Effector CD4-positive, alpha-beta T cell (primary cell): Measurements from ENCODE around the gene RAPGEF6.
"Not testable (repeated sequence)": the region's sequence is repeated elsewhere in the genome, so short reads cannot be mapped to it uniquely, and the experiment has no call there.

Experiments
- DNase-seq: peaks from one replicate; pipeline ENCODE4 v3.0.0-alpha.2; 2020

RAPGEF6 gene

DNA sequence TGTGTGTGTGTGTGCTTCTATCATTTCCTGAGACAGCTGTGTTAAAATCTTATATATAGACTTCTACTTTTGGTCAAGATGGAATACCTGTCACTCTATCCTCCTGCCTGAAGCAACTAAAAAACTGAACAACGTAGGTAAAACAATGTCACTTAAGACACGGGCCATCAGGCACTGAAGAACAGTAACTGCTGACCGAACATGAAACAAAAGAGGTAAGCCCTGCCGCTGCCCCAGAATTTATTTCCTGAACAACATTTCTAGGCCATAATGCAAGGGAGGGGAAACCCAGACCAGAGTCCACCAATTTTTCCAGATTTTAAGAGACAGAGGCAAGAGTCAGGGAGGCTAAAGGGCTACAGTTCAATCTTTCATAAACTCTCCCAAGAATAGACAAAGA is 215.2 kb downstream of the RAPGEF6 start:
- DNase-seq = no peak

DNA sequence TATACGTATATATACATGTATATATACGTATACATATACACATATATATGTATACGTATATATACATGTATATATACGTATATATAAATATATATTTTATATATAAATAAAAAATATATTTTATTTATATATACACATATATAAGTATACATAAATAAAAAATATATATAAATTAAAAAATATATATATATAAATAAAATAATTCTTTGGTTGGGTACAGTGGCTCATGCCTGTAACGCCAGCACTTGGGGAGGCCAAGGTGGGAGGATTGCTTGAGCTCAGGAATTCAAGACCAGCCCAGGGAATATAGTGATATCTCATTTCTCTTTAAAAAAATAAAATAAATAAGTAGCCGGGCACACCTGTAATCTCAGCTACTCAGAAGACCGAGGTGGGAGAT is 216.2 kb downstream of the RAPGEF6 start:
- no peak for DNase-seq

DNA sequence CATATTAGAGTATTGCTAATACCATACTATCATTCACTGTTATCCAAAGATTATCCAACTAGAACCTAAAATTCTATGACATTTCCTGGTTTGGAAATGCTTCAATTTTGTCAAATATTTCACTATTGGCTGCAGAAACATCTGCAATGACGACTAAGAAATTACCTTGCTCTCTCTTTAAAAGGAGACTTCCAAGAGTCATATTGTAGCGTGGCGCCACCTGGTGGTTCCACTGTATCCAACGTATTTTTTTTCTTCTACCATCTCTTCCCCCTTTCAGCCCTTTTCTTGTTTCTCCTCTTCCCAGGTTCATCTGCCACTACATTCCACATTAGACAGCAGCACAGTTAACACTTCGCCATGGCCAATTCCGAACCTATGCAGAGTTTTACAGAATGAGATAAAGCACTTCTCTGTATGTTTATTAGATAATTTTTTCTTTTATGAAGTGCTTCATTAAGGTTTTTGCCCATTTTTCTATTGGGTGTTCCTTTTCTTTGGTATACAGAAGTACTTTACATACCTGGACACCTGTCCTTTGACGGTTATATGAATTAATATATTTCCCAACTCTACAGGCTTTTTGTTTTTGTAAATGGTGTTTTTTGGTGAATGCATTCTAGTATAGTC is 217.7 kb downstream of the RAPGEF6 start:
- peak; percentile 86 for DNase-seq

DNA sequence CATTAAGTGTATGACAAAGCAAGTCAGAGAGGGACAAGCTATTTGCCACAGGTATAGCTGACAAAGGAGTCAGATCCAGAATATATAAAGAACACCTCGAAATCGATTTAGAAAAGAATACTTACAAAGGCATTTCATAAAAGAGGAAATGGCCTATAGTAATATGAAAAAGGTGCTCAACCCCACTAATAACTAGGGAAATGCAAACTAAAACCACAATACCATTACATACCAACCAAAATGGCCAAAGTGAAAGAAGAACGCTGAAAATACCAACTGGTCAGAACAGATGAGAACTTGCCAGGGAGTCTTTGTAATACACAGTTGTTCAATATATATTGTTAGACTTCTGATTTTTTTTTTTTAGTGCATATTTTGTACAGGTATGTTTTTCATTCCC is 218.3 kb downstream of the RAPGEF6 start:
- DNase-seq = no peak

DNA sequence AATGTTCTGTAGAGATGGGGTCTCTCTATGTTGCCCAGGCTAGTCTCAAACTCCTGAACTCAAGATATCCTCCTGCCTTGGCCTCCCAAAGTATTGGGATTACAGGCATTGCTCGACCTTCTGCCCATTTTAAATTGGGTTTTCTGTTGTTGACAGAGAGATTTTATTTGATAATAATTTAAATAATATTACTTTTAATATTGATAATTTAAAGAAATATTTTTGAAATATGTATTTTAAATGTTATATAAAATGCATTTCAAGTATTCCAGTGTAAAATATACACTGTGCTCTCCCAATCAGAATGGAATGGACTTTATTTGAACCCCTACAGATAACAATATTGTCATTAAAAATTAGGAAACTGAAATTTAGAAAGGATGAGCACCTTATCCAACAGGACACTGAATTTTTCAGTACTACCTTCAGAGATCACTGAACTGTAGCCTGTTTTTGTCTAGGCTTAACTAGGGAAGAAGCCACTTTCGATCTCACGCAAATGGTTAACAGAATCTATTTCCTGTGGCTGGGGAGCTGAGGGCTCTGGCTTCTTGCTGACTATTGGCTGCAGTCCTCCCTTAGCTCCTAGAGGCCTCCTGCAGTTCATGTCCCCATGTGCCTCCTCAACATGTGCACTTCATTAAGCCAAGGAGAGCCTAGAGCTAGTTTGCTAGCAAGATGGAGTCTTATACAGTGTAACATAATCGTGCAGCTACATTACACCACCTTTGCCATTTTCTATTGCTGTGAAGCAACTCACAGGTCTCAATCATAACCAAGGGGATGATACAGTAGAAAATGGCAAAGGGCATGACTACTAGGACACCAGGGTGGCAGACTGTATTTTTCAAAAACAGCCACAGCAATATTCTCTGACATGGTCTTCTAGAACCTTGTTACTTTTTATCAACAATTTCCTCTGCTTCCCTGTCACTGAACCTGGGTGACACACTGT is 221.1 kb downstream of the RAPGEF6 start:
- DNase-seq = no peak

DNA sequence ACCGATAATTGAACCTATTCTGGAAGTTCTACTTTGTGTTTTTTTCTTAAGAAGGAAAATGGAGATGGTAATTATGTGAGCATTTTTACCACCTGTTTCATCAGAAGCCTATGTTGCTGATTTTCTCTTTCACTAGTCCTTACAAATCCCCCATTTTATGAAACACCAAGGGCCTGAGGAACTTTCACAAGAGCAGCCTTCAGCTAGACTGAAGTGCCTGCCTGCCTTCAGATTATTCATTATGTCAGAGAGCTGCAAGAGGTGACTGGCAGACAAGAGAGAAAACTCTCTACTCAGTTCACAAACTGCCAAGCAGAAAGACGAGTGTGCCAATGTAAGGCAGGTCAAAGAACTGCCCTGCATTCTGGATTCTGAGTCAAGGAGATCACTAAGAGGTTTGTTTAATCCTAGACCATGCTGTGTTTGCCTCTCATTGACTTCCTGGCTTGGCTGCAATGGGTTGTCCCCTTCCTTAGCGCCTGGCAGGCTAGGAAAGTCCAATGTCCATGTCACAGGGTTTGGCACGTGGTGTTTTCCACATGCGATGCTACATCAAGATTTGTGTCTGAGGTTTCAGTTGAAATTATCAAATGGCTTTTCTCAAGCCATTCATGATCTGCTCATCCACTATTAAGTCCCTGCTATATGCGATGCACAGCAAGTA is 227.9 kb downstream of the RAPGEF6 start:
- no peak for DNase-seq

DNA sequence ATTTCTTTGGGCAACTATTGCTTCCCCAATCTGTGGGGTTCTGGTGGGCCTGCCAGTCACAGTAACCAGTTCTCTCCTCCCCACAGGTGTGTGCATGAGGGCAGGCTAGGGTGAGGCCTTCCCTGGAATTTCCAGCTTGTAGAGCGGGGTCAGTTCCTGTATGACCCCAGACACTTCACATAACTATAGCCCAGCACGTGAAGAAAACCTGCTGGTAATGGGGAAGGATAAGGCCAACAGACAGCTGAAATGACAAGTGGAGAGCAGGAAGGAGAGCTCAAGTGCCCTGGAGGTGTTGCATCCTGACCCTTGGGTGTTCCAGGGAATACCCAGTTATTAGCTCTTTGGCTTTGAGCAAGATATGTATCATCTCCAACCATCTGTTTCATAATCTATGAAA is 229.0 kb downstream of the RAPGEF6 start:
- no peak for DNase-seq

DNA sequence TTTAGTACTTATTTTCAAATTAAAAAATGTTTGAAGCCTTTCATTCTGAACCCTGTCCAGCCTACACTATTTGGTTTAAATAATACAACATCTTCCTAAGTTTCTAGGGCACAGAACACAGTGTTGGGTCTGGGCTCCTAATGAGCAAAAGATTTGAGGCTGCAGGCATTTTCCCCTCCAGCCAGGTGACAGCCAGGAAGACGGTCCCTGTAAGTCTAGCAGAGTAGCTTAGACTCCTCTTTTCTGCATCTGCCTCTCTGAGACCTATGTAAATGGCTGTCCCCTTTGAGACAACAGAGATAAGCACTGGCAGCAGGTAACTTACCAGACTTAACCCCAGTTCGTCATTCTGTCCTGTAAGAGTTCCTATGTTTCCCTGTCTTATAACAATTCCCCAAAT is 229.4 kb downstream of the RAPGEF6 start:
- DNase-seq = no peak

DNA sequence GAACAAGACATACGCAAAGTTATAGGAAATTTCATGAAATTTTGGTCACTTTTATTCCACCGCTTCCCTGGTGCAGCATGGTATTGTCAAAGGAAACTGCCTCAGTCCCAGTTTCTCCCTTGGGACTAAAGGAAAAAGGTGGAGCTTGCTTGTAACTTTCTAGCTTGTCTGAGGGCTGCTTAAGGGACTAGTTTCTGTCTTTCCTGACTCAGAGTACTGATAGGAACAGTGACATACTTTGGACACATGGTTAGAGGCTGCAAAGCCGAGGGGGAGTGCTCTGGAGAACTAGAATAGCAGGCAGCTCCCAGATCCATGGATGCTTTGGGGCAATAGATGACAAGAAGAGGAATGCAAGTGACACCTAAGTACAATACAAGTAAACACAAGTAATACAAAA is 234.4 kb downstream of the RAPGEF6 start:
- DNase-seq = no peak

DNA sequence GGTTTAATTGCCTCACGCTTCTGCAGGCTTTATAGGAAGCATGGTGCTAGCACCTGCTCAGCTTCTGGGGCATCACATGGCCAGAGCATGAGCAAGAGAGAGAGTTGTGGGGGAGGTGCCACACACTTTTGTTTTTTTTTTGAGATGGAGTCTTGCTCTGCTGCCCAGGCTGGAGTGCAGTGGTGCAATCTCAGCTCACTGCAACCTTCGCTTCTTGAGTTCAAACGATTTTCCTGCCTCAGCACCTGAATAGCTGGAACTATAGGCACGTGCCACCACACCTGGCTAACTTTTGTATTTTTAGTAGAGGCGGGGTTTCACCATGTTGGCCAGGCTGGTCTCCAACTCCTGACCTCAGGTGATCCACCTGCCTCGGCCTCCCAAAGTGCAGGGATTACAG is 236.0 kb downstream of the RAPGEF6 start:
- DNase-seq = not testable (repeated sequence)

DNA sequence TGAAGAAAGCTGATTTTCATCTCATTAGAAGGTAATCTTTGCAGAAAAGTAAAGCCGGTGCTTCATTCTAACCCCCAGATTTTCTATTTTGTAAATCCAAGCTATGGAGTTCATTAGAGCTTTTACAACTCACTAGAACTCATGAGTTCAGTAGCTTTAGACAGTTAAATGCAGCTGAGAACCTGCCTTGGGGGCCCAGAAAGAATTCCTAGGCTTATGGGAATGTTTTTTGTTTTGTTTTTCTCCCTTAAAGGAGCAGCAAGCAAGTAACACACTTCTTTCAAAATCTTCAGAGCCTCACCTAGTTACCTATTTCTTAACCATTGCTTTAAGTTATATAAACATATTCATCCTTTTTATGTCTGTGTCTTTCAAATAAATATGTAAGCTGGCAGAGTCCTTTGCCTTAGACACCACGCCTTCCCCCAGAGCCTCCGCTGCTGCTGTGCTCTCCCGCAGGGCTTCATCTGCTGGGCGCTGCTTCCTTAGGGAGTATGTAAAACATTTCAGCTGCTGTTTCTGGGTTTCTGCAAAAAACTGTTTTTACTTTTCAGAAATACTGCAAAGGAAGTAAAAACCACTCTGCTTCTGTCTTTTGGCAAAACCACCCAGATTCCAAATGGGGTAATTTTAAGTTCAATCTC is 238.3 kb downstream of the RAPGEF6 start:
- DNase-seq = no peak

DNA sequence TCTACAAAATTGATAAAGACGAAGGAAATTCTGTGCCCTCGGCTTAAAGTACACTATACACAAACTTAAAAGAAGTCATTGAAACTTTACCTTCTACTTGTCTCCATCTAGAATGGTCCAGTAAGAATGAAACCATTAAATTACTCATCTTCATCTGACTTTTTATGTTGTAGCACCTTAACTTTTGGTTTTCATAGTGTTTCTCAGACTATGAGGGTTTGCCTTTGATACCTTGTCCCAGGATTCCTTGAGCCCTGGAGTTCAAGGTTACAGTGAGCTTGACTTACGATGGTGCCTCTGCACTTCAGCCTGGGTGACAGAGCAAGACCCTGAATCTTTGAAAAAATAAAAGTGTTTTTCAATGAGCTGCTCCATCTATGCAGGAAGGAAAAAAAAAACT is 239.0 kb downstream of the RAPGEF6 start:
- no peak for DNase-seq

DNA sequence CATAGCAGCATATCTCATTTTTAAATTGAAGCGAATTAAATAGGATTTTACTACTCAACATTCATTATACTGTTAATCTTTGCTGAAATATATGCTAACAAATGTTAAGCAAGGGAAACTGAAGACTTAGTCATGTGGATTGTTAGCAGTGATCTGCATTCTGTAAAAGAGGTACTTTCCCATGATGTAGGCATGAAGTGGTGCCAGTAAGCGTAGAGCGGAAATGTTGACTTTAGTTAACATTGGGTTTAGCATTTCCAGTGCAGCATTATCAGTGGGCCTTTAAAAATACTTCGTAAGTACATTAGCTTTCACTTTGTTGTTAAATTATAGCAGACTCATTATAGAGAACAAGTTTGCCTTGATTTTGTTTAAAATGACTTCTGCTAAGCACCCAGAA is 240.9 kb downstream of the RAPGEF6 start:
- DNase-seq = peak; percentile 38

DNA sequence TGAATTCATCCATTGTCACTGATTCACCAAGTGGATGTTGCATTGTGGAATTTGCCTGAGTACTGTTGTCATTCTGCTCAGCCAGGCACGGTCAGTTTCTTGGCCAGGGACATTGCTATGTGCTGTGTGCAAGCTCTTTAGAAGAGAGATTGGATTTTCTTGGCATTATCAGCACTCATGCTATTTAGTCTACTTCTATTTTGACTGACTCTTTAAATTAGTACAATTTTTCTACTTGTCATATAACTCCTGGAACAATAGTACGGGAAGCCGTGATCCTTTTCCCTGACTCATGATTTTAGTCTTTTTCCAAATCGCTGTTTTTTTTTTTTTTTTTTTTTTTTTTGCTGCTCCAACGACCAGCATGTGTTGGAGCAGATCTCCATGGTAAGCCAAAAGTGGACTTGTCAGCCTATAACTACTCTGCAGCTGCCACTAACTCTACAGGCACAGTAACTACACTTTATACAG is 241.5 kb downstream of the RAPGEF6 start:
- no peak for DNase-seq

DNA sequence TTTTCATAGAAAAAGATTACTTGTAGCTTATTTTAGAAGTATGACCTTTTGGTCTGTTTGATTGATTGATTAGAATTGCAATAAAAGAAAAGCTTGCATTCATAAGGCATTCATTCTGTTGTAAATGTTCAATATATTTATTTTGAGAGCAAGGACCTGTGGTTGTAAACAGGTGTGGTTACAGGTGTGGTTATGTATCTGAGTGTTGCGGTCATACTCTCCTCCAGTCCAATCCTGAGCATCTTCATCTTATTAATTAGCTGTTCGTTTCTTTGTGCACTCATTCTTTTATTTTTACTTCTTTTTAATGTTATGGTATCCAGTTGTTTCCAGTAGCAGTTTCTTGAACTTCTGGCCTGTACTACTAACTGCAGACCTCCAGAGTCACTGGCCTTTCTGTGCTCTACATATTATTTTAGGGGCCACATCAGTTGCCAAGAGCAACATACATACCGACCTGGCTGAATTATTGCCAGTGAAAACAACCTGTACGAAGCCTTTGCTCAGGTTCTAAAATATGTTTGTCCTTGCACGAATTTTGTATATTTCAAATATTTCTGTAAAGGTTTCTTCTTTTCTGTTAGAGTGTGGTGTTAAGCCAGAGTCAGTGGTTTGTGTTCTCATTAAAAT is 242.4 kb downstream of the RAPGEF6 start:
- DNase-seq = no peak

DNA sequence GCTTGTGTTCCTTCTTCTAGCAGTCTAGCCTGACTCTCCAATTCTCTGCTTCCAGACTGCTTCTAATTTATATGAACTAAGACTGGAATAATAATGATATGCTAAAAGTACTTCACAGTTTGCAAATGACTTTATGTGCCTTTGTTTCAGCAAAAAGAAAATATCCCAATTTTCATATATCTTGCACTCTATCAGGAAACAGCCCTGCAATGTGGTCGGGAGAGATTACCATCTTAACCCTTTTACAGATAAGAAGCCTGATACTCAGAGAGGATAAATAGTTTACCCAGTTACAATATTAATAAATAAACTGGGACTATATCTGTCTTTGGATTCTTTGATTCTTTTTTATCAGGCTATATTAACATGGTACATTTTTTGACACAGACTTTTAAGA is 245.2 kb downstream of the RAPGEF6 start:
- DNase-seq = no peak

DNA sequence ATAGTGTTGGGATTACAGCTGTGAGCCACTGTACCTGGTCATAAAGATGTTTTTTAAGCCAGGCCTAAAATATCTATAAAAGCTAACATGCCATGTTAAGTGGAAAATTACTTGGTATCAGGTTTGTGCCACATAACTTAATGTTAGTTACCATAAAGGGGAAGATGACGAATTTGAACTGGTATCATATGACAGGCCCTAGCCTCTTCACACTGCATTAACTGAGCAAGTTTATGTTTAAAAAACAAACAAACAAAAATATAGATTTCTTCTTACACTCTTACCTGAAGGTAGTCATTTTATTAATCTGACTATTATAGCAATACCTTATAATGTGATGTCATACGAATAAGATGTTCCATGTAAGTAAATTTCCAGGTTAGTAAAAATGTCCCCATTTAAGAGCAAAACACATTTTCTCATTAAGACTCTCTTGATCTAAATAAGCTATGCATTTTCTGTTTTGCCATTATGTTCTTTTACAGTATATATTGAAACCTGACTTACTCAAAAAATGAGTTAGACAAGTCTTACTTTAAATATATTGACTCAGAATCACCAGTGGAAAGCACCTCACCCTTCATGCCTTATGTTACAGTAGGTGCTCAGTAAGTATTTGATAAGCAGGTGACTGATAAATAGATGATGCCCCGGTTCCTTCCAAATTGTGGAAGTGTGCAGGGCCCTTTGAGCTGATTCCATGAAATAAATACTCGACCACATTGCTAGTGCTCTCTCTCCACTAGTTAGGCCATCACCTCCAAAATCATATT is 245.7 kb downstream of the RAPGEF6 start:
- DNase-seq = no peak

DNA sequence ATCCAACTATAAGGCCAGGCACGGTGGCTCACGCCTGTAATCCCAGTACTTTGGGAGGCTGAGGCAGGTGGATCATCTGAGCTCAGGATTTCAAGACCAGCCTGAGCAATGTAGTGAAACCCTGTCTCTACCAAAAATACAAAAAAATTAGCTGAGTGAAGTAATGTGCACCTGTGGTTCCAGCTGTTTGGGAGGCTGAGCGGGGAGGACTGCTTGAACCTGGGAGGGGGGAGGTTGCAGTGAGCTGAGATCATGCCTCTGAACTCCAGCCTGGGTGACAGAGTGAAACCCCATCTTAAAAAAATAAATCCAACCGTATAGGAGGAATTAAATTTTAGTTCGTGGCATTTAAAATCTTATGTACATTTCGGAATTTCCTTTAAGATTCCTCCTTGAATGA is 247.8 kb downstream of the RAPGEF6 start:
- no peak for DNase-seq

DNA sequence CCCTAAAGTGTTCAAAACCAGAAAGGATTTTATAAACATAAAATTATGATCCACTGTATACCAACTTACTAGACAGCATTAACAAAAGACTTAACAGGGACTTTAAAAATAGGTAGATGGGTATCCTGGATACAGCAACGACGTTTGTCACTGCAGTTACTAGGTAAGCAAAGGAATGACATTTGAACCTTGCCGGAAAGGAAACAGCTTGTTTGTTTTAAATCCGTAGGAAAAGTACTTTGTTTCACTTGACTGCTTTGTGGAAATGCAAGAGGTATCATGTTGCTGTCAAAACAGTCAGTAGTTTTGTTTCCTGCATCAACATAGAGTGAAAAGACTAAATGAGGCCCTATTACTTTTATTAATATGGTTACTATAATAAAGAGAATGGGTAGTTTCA is 248.2 kb downstream of the RAPGEF6 start:
- no peak for DNase-seq

DNA sequence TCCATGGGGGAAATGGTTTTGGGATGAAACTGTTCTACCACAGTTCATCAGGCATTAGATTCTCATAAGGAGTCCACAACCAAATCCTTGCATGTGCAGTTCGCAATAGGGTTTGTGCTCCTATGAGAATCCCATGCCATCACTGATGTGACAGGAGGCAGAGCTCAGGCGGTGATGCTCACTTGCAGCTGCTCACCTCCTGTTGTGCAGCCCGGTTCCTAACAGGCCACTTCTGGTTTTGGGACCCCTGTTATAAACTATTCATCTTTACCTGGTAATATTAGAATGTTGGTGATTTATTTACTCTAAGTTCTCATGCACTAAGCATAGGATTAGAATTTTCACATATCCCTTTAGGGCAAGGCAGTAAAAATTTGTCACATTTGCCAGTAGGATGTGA is 248.9 kb downstream of the RAPGEF6 start:
- no peak for DNase-seq

DNA sequence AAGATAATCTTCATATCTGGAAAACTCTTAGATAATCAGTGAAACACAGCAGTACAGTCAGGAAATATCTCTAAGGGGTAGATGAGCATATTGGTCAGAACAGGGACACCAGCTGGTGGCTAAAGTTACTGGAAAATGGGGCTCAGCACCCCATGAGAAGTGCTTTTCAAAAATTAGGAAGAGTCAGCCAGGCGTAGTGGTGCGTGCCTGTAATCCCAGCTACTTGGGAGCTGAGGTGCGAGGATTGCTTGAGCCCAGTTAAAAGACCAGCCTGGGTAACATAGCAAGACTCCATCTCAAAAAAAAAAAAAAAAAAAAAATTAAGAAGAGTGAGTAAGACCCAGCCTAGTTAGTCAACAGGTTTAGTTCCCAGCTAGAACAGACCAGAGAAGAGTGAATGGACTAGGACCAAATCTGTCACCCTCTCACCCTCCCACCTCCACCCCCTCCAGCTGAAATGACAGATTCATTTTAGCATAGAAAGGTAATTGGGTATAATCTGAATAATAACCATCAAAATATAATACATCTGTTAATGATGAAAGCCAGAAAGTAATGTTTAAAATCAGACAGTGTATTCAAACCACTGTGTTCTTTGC is 250.3 kb downstream of the RAPGEF6 start:
- no peak for DNase-seq
